GM12878 (cell line): Measurements from ENCODE around the gene GPATCH2L. TPM values are rescaled to one million over a fixed set of nuclear protein-coding genes. Genes with fewer than 3 reads are reported as not detected.

Experiments
- ATAC-seq: fragments of 200-7000 bp; cut with Tn5 transposase; 3 replicates; pipeline ENCODE4 v1.9.1; 2020; ENCODE audit warnings: mild to moderate bottlenecking, moderate library complexity
- BruUV-seq: library from RNA; stranded (reverse); fragments of 400-500 nt; replicated peaks from 2 replicates; lab custom pipeline; 2021; lab: Mats Ljungman, UMichigan
- CTCF ChIA-PET: fragments of 300-600 bp; sonication (Branson Sonifier 250); formaldehyde crosslinking; extraction: SDS; loops from one replicate; lab custom pipeline; 2021; ENCODE audit warnings: inconsistent platforms; lab: Yijun Ruan, JAX
- POLR2A ChIA-PET: fragments of 350-600 bp; formaldehyde crosslinking; extraction: SDS; loops from one replicate; lab custom pipeline; 2021; ENCODE audit warnings: inconsistent platforms; lab: Charles Lee
- RAD21 ChIA-PET: fragments of 300-600 bp; sonication (Branson Sonifier 250); formaldehyde crosslinking; loops from one replicate; lab custom pipeline; 2023; ENCODE audit warnings: antibody characterized with exemption; ENCODE audit not compliant: unreplicated experiment; lab: Charles Lee
- SMC1A ChIA-PET: fragments of 300-600 bp; sonication (Branson Sonifier 250); formaldehyde crosslinking; loops from one replicate; lab custom pipeline; 2023; ENCODE audit not compliant: unreplicated experiment, uncharacterized antibody; lab: Charles Lee
- DNase-seq: peaks from one replicate; pipeline ENCODE4 v3.0.0-alpha.2; 2011; ENCODE audit warnings: low read depth, low spot score
- FAIRE-seq: peaks from 3 replicates; lab custom pipeline; 2011; peaks lifted over from hg19 to GRCh38; lab: Jason Lieb, UNC
- H2AFZ ChIP-seq: 2 replicates; pipeline ENCODE4 v1.6.0; 2011; ENCODE audit warnings: low read depth, low read length, control low read depth; ENCODE audit not compliant: control insufficient read depth
- H3K27ac ChIP-seq: 2 replicates; pipeline ENCODE4 v1.5.1; 2011; ENCODE audit warnings: control low read depth; ENCODE audit not compliant: control insufficient read depth, insufficient read depth
- H3K27me3 ChIP-seq, 2 experiments: replicated peaks in 1 of 2; 2 replicates each; pipeline versions ENCODE4 v1.6.0 to v1.6.1; 2011; ENCODE audit warnings: low read length in 1 of 2; ENCODE audit not compliant: control insufficient read depth in 2 of 2, insufficient read depth in 2 of 2
- H3K36me3 ChIP-seq, 2 experiments: 2 replicates each; pipeline ENCODE4 v1.5.1; 2011; ENCODE audit warnings: low read length in 1 of 2; ENCODE audit not compliant: control insufficient read depth in 2 of 2, insufficient read depth in 2 of 2
- H3K4me1 ChIP-seq: 2 replicates; pipeline ENCODE4 v1.6.1; 2011; ENCODE audit warnings: mild to moderate bottlenecking, low read length, moderate library complexity, mixed read lengths; ENCODE audit not compliant: control insufficient read depth, insufficient read depth
- H3K4me2 ChIP-seq: 2 replicates; pipeline ENCODE4 v1.6.0; 2011; ENCODE audit warnings: control low read depth; ENCODE audit not compliant: control insufficient read depth, insufficient read depth
- H3K4me3 ChIP-seq: fragments of 200-600 bp; sonication (generic); 2 replicates; pipeline ENCODE4 v1.5.1; 2016
- H3K79me2 ChIP-seq: 2 replicates; pipeline ENCODE4 v1.6.0; 2011; ENCODE audit warnings: low read length; ENCODE audit not compliant: control insufficient read depth, insufficient read depth
- H3K9ac ChIP-seq: 2 replicates; pipeline ENCODE4 v1.8.0; 2011; ENCODE audit warnings: low read length, control low read depth, mixed read lengths; ENCODE audit not compliant: control insufficient read depth, insufficient read depth
- H3K9me3 ChIP-seq: replicated peaks from 3 replicates; pipeline ENCODE4 v1.5.1; 2011; ENCODE audit warnings: mild to moderate bottlenecking, low read length; ENCODE audit not compliant: control insufficient read depth, insufficient read depth
- H4K20me1 ChIP-seq: 2 replicates; pipeline ENCODE4 v1.6.0; 2011; ENCODE audit not compliant: control insufficient read depth, insufficient read depth
- CREB1 ChIP-seq: IDR thresholded peaks from 2 replicates; pipeline ENCODE4 v1.6.1; 2012; ENCODE audit warnings: low read depth, mild to moderate bottlenecking, inconsistent platforms
- E2F4 ChIP-seq: IDR thresholded peaks from 2 replicates; pipeline ENCODE4 v1.6.1; 2012; ENCODE audit warnings: low read depth, low read length, improper control_type of control experiment
- GATAD2B ChIP-seq: fragments of 450-650 bp; conservative IDR thresholded peaks from 2 replicates; pipeline ENCODE4 v1.6.1; 2017; ENCODE audit warnings: low read depth, mild to moderate bottlenecking, moderate library complexity
- NR2F1 ChIP-seq: fragments of 450-650 bp; conservative IDR thresholded peaks from 2 replicates; pipeline ENCODE4 v1.6.1; 2017; ENCODE audit warnings: mild to moderate bottlenecking
- POLR2AphosphoS5 ChIP-seq: IDR thresholded peaks from 2 replicates; pipeline ENCODE4 v1.6.1; 2011; ENCODE audit warnings: mild to moderate bottlenecking, low read length, inconsistent platforms
- POU2F2 ChIP-seq: IDR thresholded peaks from 3 replicates; pipeline ENCODE4 v1.6.1; 2011; ENCODE audit warnings: low read depth, mild to moderate bottlenecking, low read length, borderline replicate concordance
- SMARCA5 ChIP-seq: fragments of 450-650 bp; IDR thresholded peaks from 2 replicates; pipeline ENCODE4 v1.6.1; 2017; ENCODE audit warnings: mild to moderate bottlenecking
- WGBS: methylation state at CpG from one replicate; pipeline ENCODE4 v1.1.6; 2016; ENCODE audit warnings: low lambda C conversion rate; ENCODE audit not compliant: insufficient replicate concordance, insufficient coverage; ENCODE audit errors: missing lambda C conversion rate; 5-methylcytosine and 5-hydroxymethylcytosine counted together
- in situ Hi-C: fragments of 300-500 bp; cut with MboI; formaldehyde crosslinking; loops from 9 replicates; pipeline ENCODE4 v1.14.3; 2018; ENCODE audit warnings: mixed read lengths
- intact Hi-C: fragments of 100-400 bp; cut with micrococcal nuclease; formaldehyde crosslinking; loops from one replicate; pipeline ENCODE4 v1.14.2; 2022; ENCODE audit not compliant: unreplicated experiment
- polyA plus RNA-seq, 11 experiments: library from polyadenylated mRNA; depleted of rRNA in 4 of 11; unstranded in 6 of 11; stranded (reverse) in 5 of 11; fragments of >200 nt; fragmentation: Nextera tagmentation in 4 of 11; fragmentation: Illumina TruSeq in 1 of 11; extraction: Ambion mirVana in 4 of 11; extraction: Trizol in 1 of 11; gene quantifications; 1 replicate in 1 of 11; 2 replicates in 10 of 11; pipeline versions ENCODE4 v1.2.1 to v1.2.3, GENCODE V29; 2011 to 2016; ENCODE audit warnings: inconsistent platforms in 2 of 11, missing spikeins in 2 of 11, low read depth in 1 of 11
- total RNA-seq, 4 experiments: library from RNA; depleted of rRNA in 3 of 4; stranded (reverse); fragments of >200 nt in 3 of 4; fragmentation: Illumina TruSeq in 1 of 4; extraction: Trizol in 1 of 4; gene quantifications; 2 replicates each; pipeline versions ENCODE4 v1.2.1 to v1.2.3, GENCODE V29; 2013 to 2021

Gene GPATCH2L
- total and polyA plus RNA-seq, 10 of the 15 experiments (the other 5 are each of a cell fraction or from before 2014, with no cell fraction given): 9.1 to 50.9 (median 24.4) TPM

GRCh38 chr14:76232800-76233199 is 81.1 kb downstream of the GPATCH2L start (continued):
- no peak for TF ChIP-seq E2F4
- no peak for TF ChIP-seq GATAD2B
- no peak for TF ChIP-seq NR2F1
- no peak for TF ChIP-seq POLR2AphosphoS5

GRCh38 chr14:76235628-76236027 is 83.9 kb downstream of the GPATCH2L start:
- Histone ChIP-seq H3K79me2 (no peaks in the 10 kb centered on the region), H3K9ac (no peak overlapping the region), H3K4me1 (peaks cover 16% of the 10 kb centered on the region), H3K9me3 (peaks cover 6% of the 10 kb centered on the region), H3K36me3 (no peaks in the 10 kb centered on the region; a peak in 1 of 4 replicates), H3K4me2 (no peak overlapping the region; the same call in 1 of the 2 replicates), H3K4me3 (no peak overlapping the region), H2AFZ (no peak overlapping the region), H3K27ac (peak overlapping the region; percentile 7; the same call in 1 of the 2 replicates), H3K27me3 (no peaks in the 10 kb centered on the region), H4K20me1 (no peaks in the 10 kb centered on the region)
- SMC1A ChIA-PET: interaction anchor here (1.0 to 2.9 kb wide), 9 partner anchors 9 to 117 kb away, joined by 4 to 16 read pairs (median 6); no protein-coding TSS in a partner anchor
- CTCF ChIA-PET: interaction anchor here (1.2 to 1.7 kb wide), 3 partner anchors 9 to 185 kb away, joined by 3 to 6 read pairs (median 4); no protein-coding TSS in a partner anchor
- no peak for FAIRE-seq
- RAD21 ChIA-PET: interaction anchor here (0.9 to 3.6 kb wide), 5 partner anchors 11 to 118 kb away, joined by 3 to 20 read pairs (median 3); no protein-coding TSS in a partner anchor
- intact Hi-C loops (loop anchor here (5.0 kb wide), 1 partner anchor 33 kb away; no protein-coding TSS in a partner anchor), in situ Hi-C loops (no loop called here)
- no peak for DNase-seq
- TF ChIP-seq CREB1 (no peak), POU2F2 (0 out of 3 replicates have a peak, but pooled peaks have one; percentile 8), SMARCA5 (peak; percentile 35; the same call in 1 of the 2 replicates)
- no TSS peak for BruUV-seq
- POLR2A ChIA-PET: interaction anchor here (1.5 to 1.6 kb wide), 2 partner anchors 50 to 84 kb away, joined by 3 read pairs; partner anchors contain the start of gene GPATCH2L
- 97% methylated on average over 2 of the region's 2 CpGs for WGBS
- peak; percentile 59 for ATAC-seq
